GOT3 (cell line): ENCODE results near the gene CDH22.

Experiments used
- DNase-seq: peaks from one replicate; lab custom pipeline; 2025; ENCODE audit warnings: mixed read lengths; lab: John Stamatoyannopoulos, UW

Gene CDH22

DNA sequence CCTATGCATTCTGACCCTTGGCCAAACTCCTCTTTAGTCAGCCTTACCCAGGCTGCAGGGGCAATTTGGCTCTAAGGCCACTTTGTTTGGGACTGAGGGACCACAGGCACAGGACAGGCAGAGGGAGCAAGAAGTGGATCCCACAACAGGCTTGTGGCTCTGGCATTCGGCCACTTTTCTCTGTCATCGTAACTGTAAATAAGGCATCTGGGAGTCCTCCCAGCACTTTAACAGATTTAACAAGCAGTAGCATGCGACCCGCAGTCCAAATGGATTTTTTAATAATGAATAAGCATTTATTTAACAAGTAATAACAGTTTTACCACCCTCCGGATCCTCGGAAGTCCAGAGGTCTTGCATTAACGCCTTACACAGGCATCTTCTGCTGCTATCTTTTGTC lies 16.1 kb upstream of the CDH22 start:
- no peak for DNase-seq

DNA sequence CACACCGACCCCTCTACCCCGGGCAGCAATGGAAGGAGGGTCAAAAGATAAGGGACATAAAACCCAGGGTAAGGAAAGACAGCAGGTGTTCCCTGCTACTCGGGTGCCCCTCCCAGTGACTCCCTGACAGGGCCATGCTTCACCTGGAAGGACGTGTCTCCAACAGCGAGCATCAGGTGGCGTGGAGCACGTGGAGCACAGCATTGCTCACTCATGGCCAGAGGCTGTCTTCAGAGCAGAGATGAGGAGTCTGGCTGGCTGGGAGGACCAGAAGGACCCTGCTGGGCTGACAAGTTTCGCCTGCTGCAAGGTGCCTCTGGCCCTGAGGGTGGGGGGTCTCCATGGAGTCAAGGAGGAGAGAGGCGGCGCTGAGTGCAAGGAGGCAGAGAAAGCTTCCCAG lies 15.3 kb upstream of the CDH22 start:
- DNase-seq: no peak

DNA sequence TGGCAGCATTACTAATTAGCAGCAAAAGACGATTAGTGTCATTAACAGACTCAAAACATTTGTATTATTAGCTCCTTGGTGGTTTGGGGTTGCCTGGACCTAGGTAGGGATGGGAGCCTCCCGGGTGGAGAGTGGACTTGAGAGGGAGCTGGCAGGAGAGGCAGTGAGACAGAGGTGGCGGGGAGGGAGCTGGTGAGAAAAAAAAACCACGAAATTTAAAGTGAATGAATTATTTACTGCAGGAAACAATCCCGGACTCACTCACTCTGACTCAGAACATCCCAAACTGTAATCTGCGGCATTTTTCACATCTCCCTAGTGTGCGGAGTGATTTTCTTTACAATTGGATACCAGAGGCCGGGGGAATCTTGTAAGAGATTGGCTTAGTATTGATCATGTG lies 14.3 kb upstream of the CDH22 start:
- no peak for DNase-seq

DNA sequence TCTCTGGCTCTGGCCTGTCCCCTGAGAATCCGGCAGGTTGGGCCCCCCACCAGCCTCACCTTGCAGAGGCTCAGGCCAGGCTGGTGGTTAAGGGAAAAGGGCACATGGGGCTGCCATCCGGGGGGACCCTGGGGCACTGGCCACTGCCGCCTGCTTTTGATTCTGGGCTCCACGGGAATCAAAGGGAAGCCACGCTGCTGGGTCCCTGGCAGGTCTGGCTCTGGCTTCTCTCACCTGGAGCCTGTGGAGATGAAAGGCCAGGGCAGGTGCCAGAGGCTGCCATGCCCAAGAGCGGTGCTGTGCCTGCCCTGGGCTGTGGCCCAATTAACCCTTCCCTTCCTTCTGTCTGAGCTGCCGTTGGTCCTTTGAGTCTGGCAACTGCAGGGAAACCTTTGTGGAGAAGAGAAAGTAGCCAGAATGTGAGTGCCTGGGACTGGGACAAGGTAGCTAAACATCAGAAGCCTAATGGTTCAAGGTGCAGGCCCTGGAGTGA lies 9.4 kb upstream of the CDH22 start:
- DNase-seq: no peak

DNA sequence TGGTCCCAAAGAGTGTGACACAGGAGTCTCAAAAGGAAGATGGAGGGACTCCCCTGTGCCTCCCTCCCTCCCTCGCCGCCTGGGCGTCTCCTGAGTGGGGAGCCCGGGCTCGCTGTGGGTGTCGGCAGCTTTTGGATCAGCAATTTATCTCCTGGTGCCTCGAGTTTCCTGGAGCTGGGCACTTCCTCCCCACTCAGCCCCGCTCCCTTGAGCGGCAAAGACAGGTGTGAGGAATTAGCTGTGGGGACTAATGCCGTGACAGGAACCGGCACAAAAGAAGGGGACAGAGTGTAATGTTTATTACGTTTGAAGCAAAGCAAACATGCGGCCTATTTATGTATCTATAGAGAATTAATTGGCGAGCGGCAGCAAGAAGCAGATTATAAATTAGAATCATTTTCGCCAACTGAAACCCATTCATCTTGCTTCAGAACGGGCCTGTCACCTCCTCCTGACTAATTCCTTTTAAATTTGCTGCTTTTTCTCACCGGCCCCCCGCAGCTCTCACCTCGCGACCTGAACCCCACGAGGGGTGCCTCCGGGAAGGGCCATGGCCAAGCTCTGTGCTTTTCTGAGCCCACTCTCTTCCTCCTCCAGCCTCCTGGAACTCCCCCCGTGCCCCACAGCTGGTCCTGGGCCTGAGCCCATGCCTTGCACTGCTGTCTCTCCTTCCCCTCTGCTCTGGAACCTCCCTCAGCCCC lies 8.8 kb upstream of the CDH22 start:
- DNase-seq: no peak

DNA sequence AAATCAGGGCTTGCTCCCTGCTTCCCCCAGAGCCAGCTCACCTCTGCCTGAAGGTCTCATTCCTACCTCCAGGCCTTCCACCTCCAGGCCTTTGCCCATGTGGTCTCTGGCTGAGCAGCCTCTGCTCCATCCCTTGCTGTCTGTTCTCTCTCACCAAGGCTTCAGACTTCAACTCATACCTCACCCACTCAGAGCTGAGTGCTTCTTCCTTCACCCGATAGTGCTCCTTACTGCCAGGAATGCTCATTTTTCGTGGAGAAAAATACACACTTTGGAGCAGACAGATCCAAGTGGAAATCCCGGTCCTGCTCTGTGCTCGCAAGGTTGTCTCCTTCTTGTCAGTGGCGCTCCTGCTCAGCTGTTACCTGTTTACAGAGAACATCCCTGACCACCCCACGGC lies 7.0 kb upstream of the CDH22 start:
- DNase-seq: no peak

DNA sequence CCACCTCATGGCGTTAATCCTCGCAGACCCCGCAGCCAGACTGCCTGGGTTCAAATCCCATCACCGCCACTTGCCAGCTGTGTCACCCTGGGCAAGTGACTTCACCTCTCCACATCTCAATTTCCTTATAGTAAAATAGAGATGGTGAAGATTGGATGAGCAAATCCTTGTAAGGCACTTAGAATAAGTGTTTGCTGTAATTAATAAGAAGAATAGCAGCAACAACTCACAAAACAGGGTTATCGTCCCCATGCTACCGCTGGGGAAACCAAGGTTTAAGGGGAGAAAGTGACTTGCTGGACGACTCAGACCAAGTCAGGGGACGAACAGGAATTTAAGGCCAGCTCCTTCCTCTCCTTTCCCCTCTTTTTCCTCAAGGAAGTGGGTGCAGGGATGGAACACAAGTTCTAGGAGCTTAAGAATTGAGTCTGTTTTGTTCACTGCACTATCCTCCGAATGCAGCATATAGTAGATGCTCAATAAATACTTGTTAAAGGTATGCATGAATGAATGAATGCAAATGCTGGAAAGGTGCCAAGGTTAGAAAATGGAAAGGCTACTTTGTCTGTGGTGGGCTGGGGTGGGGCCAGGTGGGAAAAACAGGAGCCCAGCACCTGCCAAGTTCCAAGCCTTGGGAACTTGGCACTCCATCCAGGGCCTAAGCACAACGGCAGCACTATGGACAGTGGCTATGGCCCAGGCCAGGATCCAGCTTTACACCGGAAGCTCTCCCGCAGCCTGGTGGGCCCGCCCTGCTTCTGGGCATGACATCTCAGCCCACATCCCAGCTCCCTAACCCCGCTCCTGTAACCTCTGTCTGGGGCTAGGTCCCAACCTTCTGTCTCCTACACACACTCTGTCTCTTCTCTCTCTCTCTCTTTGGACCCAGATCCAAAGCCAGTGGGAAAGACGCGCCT lies 4.9 kb upstream of the CDH22 start:
- DNase-seq: no peak

DNA sequence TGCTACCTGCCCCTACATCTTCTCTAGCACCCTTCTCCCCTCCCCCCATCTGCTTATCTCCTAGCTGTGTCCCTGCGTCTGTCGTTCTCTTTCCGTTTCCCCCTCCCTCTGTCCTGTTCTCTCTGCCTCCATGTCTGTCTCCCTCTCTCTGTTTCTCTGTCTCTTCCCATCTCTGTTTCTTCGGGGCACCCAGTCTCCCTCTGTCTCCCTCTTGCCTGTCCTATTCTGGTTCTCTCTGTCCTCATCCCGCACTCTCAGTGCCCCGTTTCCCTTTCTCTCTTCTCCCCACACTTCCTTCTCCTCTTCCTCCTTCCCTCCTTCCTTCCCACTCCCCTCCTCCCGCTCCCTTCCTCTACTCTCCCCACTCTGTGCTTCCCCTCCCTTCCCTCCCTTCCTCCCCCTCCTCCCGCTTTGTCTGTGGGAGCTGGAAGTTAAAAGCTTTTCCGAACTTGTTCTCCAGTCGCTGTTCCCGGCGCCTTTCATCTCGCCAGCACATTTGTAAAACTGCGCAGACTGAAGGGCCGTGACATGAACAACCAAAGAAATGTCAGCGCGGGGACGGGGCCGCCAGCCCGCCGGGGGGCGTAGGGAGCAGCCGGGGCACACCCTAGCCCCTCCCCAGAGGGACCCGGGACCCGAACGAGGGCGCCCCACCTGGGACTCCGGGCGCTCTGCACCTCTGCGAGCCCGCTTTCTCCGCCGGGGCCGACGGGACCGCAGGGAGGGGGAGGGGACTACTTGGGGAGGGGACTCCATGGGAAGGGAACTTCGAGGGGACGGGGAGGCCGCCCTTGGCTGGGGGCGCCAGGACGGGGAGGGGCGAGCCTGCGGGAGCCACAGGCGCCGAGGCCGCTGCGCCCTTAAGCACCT lies 4.0 kb upstream of the CDH22 start:
- DNase-seq: no peak

DNA sequence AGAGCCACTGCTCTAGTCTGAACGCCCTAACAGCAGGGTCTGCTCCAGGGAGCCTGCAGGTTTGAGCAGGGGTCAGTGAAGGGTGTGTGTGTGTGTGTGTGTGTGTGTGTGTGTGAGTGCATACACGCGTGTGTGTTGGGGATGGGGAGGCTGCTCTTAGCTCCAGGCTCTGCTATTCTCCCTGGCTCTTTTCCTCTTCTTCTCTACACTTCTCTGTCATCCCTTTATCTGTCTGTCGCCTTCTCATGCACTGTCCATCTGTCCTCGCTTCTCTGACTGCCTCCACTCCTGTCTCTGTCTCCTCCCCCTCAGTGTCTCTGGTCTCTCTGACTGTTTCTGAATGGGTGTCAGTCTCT lies 3.4 kb upstream of the CDH22 start:
- DNase-seq: no peak

DNA sequence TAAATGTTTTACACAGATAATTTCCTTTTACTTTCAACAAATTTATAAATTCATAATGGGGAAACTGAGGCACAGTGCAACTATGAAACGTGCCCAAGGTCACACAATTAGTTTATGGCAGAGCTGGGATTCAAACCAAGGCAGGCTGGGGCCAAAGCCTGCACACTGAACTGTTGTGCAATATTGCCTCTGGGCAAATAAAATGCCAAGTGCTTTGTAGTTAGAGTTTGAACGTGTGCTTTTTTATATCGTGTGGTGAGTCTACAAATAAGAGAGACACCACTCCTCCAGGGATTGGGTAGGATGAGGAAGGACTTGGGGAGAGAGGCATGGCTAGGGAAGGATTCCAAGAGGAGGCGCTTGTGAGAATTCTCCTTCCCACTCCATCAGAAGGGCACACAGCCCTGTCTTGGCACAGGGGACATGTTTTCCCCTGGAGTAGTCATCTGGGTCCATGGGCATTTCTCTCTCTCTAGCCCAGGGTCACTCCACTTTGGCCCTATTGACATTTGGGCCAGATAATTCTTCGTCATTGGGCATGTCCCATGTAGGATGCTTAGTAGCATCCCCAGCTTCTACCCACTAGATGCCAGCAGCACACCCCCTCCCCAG lies 2.8 kb upstream of the CDH22 start:
- no peak for DNase-seq

DNA sequence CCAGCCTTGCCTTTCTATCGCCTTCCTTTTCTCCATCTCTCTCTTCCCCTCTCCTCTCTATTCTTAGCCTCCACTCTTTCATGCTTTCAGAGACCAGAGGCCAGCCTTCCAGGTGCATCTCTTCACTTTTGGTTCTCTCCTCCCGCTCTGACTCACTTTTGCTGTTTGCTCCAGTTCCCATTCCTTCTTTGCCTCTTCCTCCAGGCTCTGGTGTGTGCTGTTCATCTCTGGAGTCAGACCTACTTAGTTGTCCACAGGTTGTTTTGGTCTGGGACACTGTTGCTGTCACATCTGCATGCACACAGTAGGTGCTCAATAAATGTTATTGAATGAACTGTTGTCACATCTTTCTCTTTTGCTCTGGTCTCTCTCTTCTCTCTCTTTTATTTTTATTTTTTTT lies 1.6 kb upstream of the CDH22 start:
- DNase-seq: no peak

DNA sequence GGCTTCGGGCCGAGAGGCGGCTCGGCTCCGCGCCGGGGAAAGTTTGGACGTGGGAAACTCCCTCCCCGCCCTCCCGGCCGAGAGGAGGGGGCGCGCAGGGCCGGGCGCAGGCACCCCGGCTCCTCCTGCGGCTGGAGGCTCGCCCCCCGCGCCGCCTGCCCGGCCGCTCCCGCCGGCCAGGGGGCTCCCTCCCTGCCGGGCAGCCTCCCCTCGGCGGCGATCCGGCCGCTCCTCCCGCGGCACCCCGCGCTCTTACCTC lies 370 bp downstream of the CDH22 start:
- no peak for DNase-seq

DNA sequence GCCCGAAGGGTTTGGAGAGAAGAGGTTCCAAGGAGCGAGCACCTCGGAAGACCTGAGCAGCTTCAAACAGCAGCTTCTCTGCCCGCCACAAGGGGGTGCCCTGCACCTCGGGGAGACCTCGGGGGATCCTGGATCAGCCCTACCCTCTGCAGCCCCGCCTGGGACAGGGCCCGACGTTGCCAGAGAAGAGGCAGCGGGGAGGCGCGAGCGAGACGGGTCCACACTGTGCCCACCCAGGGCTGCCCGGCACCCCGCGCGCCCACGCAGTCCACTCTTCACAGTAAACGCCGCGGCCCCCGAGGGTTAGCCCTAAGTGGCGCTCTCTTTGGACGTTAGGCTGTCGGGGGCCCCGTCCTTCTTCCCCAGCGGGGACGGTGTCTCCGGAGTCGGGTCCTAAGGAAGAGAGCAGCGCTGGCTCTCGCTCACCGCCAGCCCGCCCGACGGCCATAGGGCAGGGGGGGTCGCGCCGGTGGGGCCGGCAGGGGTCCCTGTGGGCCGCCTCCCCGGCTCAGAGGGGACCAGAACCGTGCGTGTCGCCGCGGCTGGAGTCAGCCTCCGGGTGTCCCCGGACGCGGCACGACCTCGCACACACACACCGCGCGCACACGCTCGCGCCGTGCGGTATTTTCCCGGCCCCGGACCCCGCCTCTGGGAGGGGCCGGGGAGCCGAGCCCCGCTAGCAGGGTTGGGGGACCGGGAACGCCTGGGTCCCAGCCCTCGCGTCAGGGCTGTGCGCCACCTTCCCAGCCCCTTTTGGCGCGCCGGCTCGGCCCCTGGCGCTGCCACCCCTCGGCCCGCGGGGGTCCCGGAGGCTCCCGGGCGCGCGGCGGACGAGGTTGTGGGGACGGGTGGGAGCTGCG lies 929 bp downstream of the CDH22 start:
- no peak for DNase-seq

DNA sequence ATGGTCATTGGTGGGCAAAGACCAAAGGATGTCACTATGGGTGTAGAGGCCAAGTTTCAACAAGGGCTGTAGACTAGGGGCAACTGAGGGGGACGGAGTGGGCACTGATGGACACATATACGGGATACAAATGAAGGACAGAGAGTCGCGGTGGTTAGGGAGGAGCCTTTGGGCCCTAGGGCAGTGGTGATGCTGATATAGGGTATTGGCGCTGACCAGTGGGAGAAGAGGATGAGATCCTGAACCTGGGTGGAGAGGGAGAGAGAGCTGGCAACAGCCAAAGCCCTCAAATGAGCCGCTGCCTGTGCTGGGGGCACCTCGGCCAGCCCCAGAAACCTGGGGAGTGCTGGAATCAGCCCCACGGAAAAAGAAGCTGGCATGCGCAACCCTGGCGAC lies 1.6 kb downstream of the CDH22 start:
- no peak for DNase-seq

DNA sequence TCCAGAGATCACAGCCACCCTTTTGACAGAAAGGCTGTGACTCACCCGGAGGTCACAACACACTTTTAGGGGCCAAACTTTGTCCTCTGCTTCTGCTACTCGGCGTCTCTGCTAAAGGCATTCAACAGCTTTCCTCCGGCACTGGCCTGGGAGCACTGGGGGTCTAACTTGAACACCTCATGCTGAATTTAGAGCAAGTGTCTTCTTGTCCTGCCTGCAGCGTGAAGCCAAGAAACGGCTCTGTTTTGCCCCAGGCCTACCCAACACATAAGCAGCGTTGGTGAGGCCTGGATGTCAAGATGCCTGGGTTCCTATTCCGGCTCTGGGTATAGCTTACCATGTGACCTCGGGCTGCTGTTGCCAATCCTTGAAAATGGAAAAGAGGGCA lies 2.3 kb downstream of the CDH22 start:
- no peak for DNase-seq

DNA sequence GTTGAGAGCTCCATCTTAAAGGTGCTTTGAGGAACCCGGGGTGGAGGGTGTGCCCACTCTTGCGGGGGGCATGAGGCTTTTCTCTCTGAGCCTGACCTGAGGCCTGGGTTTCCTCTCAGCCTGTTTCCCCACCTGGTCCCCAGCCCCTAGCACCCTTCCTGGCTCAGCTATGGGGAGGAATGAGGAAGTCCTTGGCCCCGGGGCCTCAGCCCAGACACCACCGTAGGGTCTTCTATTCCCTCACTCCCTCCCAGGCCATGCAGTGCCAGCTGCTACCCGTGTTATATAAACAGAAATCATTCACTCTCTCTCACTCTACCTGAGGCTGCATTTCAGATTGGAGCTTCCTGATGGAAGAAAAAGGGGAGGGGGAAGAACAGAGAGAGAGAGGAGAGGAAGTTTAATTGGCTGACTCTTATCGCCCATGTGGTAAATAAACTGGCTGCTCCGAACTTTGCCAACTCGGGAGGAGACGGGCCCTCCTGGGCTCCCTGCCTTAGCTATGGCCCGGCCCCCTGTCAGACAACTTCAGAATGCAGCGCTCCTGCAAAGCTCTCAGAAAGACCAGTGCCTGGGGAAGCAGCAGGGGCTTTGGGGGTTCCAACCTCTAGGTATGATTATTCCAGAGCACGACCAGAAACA lies 2.8 kb downstream of the CDH22 start:
- DNase-seq: no peak

DNA sequence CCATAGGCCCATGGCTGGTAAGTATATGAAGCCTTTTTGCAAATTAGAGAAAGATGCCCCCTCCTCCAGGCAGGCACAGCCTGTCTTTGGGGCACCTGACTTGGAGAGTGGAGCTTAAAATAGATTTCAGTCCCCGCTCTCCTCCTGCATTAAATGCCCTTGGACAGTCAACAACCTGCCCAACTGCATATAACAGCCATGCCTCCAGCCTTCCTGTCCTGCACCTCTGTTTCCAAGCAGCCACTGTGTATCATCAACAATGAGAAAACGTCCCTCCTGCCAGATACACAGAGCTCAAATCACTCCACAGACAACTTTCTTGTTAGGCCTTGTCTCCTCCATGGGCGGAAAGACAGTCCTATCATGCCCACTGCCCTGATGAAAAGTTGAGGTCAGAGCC lies 3.4 kb downstream of the CDH22 start:
- DNase-seq: no peak

DNA sequence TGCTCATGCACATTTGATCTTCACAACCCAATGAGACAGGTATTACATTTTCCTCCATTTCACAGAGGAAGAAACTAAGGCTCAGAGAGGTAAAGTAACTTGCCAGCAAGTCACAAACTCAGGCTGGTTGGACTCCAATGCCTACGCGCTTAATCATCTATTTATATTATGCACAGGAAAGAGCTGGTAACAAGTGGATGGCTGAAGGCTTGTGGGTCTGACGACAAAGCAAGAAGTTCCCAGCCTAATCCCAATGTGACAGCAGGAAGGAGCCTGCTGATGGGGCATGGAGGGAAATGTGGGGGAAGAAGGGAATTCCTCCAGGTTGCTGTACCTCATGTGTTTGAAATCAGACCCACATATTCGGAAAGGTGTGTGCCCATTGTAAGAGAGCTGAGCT lies 3.9 kb downstream of the CDH22 start:
- DNase-seq: no peak

DNA sequence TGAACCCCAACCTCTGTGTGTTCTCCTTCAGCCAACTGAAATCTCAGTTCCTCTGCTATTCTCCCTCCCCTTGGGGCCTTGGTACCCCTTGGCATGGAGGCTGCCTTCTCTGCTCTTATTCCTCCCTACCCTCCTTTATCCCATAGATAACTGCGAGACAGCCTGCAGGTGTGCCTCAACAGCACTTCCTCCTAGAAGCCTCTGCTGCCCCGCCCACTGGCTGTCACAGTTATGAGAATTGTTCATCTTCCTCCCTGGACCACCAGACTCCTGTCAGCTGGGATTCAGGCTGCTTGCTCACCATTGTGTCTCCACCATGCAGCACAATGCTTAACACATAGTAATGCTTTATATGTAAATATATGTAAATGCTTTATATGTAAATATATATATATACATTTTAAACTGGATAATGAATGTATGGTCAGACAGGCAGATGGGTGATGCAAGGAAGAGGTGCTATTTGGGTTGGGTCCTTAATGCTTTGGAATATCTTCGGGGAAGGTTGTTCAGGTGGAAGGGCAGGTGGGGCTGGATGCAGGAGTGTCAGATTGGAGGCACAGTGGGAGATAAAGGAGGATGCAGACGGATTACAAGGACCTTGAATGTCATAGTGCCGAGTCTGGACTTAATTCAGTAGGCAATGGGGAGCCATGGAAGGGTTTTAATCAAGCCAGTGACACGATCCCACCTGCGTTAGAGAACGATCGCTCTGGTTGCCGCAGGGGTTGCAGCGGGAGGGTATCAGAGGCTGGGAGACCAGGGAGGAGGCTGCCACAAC lies 4.9 kb downstream of the CDH22 start:
- no peak for DNase-seq

DNA sequence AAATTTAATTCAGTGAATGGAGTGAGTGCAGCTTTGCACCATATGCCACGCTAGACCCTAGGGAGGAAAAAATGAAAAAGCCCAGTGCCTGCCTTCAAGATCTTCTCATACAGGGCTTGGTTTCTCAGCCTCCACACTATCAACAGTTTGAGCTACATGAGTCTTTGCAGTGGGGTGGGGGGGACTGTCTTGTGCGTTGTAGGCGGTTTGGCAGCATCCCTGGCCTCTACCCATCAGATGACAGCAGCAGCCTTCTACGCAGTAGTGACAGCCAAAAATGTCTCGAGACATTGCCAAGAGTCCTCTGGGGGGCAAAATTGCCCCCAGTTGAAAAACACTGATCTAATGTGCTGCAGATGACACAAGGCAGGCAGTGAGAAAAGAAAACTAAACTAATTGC lies 6.2 kb downstream of the CDH22 start:
- no peak for DNase-seq
